ENCODE data around the gene SOS2.

The SOS2 gene

GRCh38 chr14:50242566-50243310 lies 11.4 kb upstream of the SOS2 start:
- H3K4me3 ChIP-seq (ENCODE audit: low read length), result no peak overlapping the region
- H3K4me1 ChIP-seq (ENCODE audit: control insufficient read depth, low read depth, low read length), result no peaks in the 10 kb centered on the region
- no peak overlapping the region for H3K27ac ChIP-seq (ENCODE audit: low read length)
- H3K36me3 ChIP-seq (ENCODE audit: control insufficient read depth, low read depth, low read length), result peaks cover 13% of the 10 kb centered on the region
- no peaks in the 10 kb centered on the region for H3K9me3 ChIP-seq (ENCODE audit: control insufficient read depth, low read depth, low read length)
- no peaks in the 10 kb centered on the region for H3K27me3 ChIP-seq (ENCODE audit: control insufficient read depth, insufficient read depth, low read length)
- H3K9ac ChIP-seq (ENCODE audit: low read length), result no peak overlapping the region

- Histone ChIP-seq H3K9ac (ENCODE audit: low read length) (no peak overlapping the region), H3K9me3 (ENCODE audit: control insufficient read depth, low read depth, low read length) (no peaks in the 10 kb centered on the region), H3K36me3 (ENCODE audit: control insufficient read depth, low read depth, low read length) (peaks cover 13% of the 10 kb centered on the region), H3K4me1 (ENCODE audit: control insufficient read depth, low read depth, low read length) (no peaks in the 10 kb centered on the region), H3K27me3 (ENCODE audit: control insufficient read depth, insufficient read depth, low read length) (no peaks in the 10 kb centered on the region), H3K27ac (ENCODE audit: low read length) (no peak overlapping the region), H3K4me3 (ENCODE audit: low read length) (no peak overlapping the region)
Measured at GRCh38 chr14:50242096-50242495, 10.7 kb upstream of the SOS2 start.

GRCh38 chr14:50237427-50237826 lies 6.0 kb upstream of the SOS2 start:
- Histone ChIP-seq H3K4me1 (ENCODE audit: control insufficient read depth, low read depth, low read length) (peaks cover under 1% of the 10 kb centered on the region), H3K4me3 (ENCODE audit: low read length) (no peak overlapping the region), H3K36me3 (ENCODE audit: control insufficient read depth, low read depth, low read length) (no peaks in the 10 kb centered on the region), H3K27me3 (ENCODE audit: control insufficient read depth, insufficient read depth, low read length) (peaks cover 8% of the 10 kb centered on the region), H3K9me3 (ENCODE audit: control insufficient read depth, low read depth, low read length) (no peaks in the 10 kb centered on the region), H3K9ac (ENCODE audit: low read length) (no peak overlapping the region), H3K27ac (ENCODE audit: low read length) (no peak overlapping the region)

GRCh38 chr14:50233951-50234250 lies 2.5 kb upstream of the SOS2 start:
- Histone ChIP-seq H3K36me3 (ENCODE audit: control insufficient read depth, low read depth, low read length) (no peaks in the 10 kb centered on the region), H3K4me3 (ENCODE audit: low read length) (no peak overlapping the region), H3K27ac (ENCODE audit: low read length) (no peak overlapping the region)

GRCh38 chr14:50233166-50233950 lies 2.0 kb upstream of the SOS2 start:
- Histone ChIP-seq H3K9ac (ENCODE audit: low read length) (no peak overlapping the region), H3K27me3 (ENCODE audit: control insufficient read depth, insufficient read depth, low read length) (peaks cover 14% of the 10 kb centered on the region), H3K4me3 (ENCODE audit: low read length) (no peak overlapping the region), H3K36me3 (ENCODE audit: control insufficient read depth, low read depth, low read length) (no peaks in the 10 kb centered on the region), H3K4me1 (ENCODE audit: control insufficient read depth, low read depth, low read length) (peaks cover 16% of the 10 kb centered on the region), H3K27ac (ENCODE audit: low read length) (no peak overlapping the region), H3K9me3 (ENCODE audit: control insufficient read depth, low read depth, low read length) (no peaks in the 10 kb centered on the region)

More at GRCh38 chr14:50233951-50234250, 2.5 kb upstream of the SOS2 start:
- Histone ChIP-seq H3K9ac (ENCODE audit: low read length) (no peak overlapping the region), H3K9me3 (ENCODE audit: control insufficient read depth, low read depth, low read length) (no peaks in the 10 kb centered on the region), H3K4me1 (ENCODE audit: control insufficient read depth, low read depth, low read length) (peaks cover 16% of the 10 kb centered on the region), H3K27me3 (ENCODE audit: control insufficient read depth, insufficient read depth, low read length) (peaks cover 14% of the 10 kb centered on the region)

- H3K4me3 ChIP-seq (ENCODE audit: low read length), result peak overlapping the region; percentile 87
- H3K4me1 ChIP-seq (ENCODE audit: control insufficient read depth, low read depth, low read length), result peaks cover 16% of the 10 kb centered on the region
- peaks cover 14% of the 10 kb centered on the region for H3K27me3 ChIP-seq (ENCODE audit: control insufficient read depth, insufficient read depth, low read length)
- no peaks in the 10 kb centered on the region for H3K9me3 ChIP-seq (ENCODE audit: control insufficient read depth, low read depth, low read length)
- H3K36me3 ChIP-seq (ENCODE audit: control insufficient read depth, low read depth, low read length), result no peaks in the 10 kb centered on the region
- peak overlapping the region; percentile 65 for H3K9ac ChIP-seq (ENCODE audit: low read length)
- no peak overlapping the region for H3K27ac ChIP-seq (ENCODE audit: low read length)
Measured at GRCh38 chr14:50232276-50232642, 881 bp upstream of the SOS2 start.

GRCh38 chr14:50230701-50231474 lies 490 bp downstream of the SOS2 start:
- Histone ChIP-seq H3K27ac (ENCODE audit: low read length) (no peak overlapping the region), H3K4me1 (ENCODE audit: control insufficient read depth, low read depth, low read length) (peaks cover 22% of the 10 kb centered on the region), H3K36me3 (ENCODE audit: control insufficient read depth, low read depth, low read length) (no peaks in the 10 kb centered on the region), H3K27me3 (ENCODE audit: control insufficient read depth, insufficient read depth, low read length) (peaks cover 14% of the 10 kb centered on the region), H3K9me3 (ENCODE audit: control insufficient read depth, low read depth, low read length) (no peaks in the 10 kb centered on the region), H3K9ac (ENCODE audit: low read length) (peak overlapping the region; percentile 77), H3K4me3 (ENCODE audit: low read length) (peak overlapping the region; percentile 95)

GRCh38 chr14:50230401-50230700 lies 1.0 kb downstream of the SOS2 start:
- H3K4me3 ChIP-seq (ENCODE audit: low read length), result peak overlapping the region; percentile 95
- no peaks in the 10 kb centered on the region for H3K36me3 ChIP-seq (ENCODE audit: control insufficient read depth, low read depth, low read length)
- peaks cover 27% of the 10 kb centered on the region for H3K4me1 ChIP-seq (ENCODE audit: control insufficient read depth, low read depth, low read length)
- no peak overlapping the region for H3K27ac ChIP-seq (ENCODE audit: low read length)
- peaks cover 14% of the 10 kb centered on the region for H3K27me3 ChIP-seq (ENCODE audit: control insufficient read depth, insufficient read depth, low read length)
- H3K9me3 ChIP-seq (ENCODE audit: control insufficient read depth, low read depth, low read length), result no peaks in the 10 kb centered on the region
- H3K9ac ChIP-seq (ENCODE audit: low read length), result peak overlapping the region; percentile 77

GRCh38 chr14:50229681-50230080 lies 1.7 kb downstream of the SOS2 start:
- no peak overlapping the region for H3K9ac ChIP-seq (ENCODE audit: low read length)
- H3K4me1 ChIP-seq (ENCODE audit: control insufficient read depth, low read depth, low read length), result peaks cover 27% of the 10 kb centered on the region
- H3K4me3 ChIP-seq (ENCODE audit: low read length), result peak overlapping the region; percentile 23
- H3K36me3 ChIP-seq (ENCODE audit: control insufficient read depth, low read depth, low read length), result no peaks in the 10 kb centered on the region
- peaks cover 14% of the 10 kb centered on the region for H3K27me3 ChIP-seq (ENCODE audit: control insufficient read depth, insufficient read depth, low read length)
- H3K27ac ChIP-seq (ENCODE audit: low read length), result no peak overlapping the region
- H3K9me3 ChIP-seq (ENCODE audit: control insufficient read depth, low read depth, low read length), result no peaks in the 10 kb centered on the region

GRCh38 chr14:50228313-50228712 lies 3.1 kb downstream of the SOS2 start:
- H3K9me3 ChIP-seq (ENCODE audit: control insufficient read depth, low read depth, low read length), result no peaks in the 10 kb centered on the region
- H3K36me3 ChIP-seq (ENCODE audit: control insufficient read depth, low read depth, low read length), result no peaks in the 10 kb centered on the region
- peaks cover 14% of the 10 kb centered on the region for H3K27me3 ChIP-seq (ENCODE audit: control insufficient read depth, insufficient read depth, low read length)
- H3K4me1 ChIP-seq (ENCODE audit: control insufficient read depth, low read depth, low read length), result peaks cover 27% of the 10 kb centered on the region
- H3K4me3 ChIP-seq (ENCODE audit: low read length), result no peak overlapping the region
- no peak overlapping the region for H3K27ac ChIP-seq (ENCODE audit: low read length)
- no peak overlapping the region for H3K9ac ChIP-seq (ENCODE audit: low read length)

GRCh38 chr14:50225974-50226297 lies 5.4 kb downstream of the SOS2 start:
- H3K9ac ChIP-seq (ENCODE audit: low read length), result no peak overlapping the region
- H3K4me1 ChIP-seq (ENCODE audit: control insufficient read depth, low read depth, low read length), result peaks cover 22% of the 10 kb centered on the region
- no peak overlapping the region for H3K27ac ChIP-seq (ENCODE audit: low read length)

More at GRCh38 chr14:50225974-50226297, 5.4 kb downstream of the SOS2 start:
- H3K36me3 ChIP-seq (ENCODE audit: control insufficient read depth, low read depth, low read length), result no peaks in the 10 kb centered on the region
- no peak overlapping the region for H3K4me3 ChIP-seq (ENCODE audit: low read length)
- H3K27me3 ChIP-seq (ENCODE audit: control insufficient read depth, insufficient read depth, low read length), result peaks cover 3% of the 10 kb centered on the region
- H3K9me3 ChIP-seq (ENCODE audit: control insufficient read depth, low read depth, low read length), result no peaks in the 10 kb centered on the region

Data from iPS-18a (cell line).